ENCODE data around the gene RAD17. TPM values are rescaled to one million over a fixed set of nuclear protein-coding genes. Genes with fewer than 3 reads are reported as not detected.
"Not testable (repeated sequence)": the region's sequence is repeated elsewhere in the genome, so short reads cannot be mapped to it uniquely, and the experiment has no call there.

Gene RAD17
- total RNA-seq, 4 donors from 2014 or later, result 6.1 to 35.1 (median 15.1) TPM

DNA sequence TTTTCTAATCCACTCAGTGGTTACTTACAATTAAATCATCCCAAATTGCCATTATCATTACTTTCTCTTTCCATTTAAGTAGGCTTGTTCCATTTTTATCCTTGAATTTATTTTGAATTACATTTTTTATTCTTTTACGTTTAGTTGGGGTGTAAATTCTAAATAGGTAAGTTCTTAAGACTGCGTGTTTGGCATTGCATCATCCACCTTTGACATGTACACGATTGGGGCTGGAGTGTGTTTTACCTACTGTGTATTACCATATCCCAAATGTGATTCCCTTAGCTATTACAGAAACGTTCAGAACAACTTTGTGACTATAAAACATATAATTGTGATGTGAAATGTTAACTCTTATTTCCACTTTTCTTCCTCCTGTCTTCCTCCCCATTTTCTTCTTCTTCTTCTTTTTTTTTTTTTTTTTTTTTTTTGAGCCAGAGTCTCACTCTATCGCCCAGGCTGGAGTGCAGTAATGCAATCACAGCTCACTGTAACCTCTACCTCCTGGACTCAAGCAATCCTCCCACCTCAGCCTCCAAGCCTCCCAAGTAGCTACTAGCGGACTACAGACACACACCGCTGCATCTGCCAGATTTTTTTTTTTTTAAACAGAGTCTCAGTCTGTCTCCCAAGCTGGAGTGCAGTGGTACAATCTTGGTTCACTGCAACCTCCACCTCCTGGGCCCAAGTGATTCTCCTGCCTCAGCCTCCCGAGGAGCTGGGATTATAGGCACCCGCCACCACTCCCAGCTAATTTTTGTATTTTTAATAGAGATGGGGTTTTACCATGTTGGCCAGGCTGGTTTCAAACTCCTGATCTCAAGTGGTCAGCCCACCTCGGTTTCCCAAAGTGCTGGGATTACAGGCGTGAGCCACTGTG lies 62.0 kb downstream of the RAD17 start:
- no peaks in the 10 kb centered on the region for H3K4me1 ChIP-seq
- intact Hi-C loops (cut with DNase I; ENCODE audit: low total_unique reads), result no loop called here
- H3K27ac ChIP-seq, result no peak overlapping the region
- H3K4me3 ChIP-seq, result no peak overlapping the region
- no peak for TF ChIP-seq POLR2A (IDR thresholded peaks at IDR 0.05)
- TF ChIP-seq, protein P1, sequence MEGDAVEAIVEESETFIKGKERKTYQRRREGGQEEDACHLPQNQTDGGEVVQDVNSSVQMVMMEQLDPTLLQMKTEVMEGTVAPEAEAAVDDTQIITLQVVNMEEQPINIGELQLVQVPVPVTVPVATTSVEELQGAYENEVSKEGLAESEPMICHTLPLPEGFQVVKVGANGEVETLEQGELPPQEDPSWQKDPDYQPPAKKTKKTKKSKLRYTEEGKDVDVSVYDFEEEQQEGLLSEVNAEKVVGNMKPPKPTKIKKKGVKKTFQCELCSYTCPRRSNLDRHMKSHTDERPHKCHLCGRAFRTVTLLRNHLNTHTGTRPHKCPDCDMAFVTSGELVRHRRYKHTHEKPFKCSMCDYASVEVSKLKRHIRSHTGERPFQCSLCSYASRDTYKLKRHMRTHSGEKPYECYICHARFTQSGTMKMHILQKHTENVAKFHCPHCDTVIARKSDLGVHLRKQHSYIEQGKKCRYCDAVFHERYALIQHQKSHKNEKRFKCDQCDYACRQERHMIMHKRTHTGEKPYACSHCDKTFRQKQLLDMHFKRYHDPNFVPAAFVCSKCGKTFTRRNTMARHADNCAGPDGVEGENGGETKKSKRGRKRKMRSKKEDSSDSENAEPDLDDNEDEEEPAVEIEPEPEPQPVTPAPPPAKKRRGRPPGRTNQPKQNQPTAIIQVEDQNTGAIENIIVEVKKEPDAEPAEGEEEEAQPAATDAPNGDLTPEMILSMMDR (IDR thresholded peaks at IDR 0.05), result no peak
- no peaks in the 10 kb centered on the region for H3K27me3 ChIP-seq
- no peaks in the 10 kb centered on the region for H3K36me3 ChIP-seq
- H3K9me3 ChIP-seq, result no peaks in the 10 kb centered on the region
- no peak for DNase-seq

DNA sequence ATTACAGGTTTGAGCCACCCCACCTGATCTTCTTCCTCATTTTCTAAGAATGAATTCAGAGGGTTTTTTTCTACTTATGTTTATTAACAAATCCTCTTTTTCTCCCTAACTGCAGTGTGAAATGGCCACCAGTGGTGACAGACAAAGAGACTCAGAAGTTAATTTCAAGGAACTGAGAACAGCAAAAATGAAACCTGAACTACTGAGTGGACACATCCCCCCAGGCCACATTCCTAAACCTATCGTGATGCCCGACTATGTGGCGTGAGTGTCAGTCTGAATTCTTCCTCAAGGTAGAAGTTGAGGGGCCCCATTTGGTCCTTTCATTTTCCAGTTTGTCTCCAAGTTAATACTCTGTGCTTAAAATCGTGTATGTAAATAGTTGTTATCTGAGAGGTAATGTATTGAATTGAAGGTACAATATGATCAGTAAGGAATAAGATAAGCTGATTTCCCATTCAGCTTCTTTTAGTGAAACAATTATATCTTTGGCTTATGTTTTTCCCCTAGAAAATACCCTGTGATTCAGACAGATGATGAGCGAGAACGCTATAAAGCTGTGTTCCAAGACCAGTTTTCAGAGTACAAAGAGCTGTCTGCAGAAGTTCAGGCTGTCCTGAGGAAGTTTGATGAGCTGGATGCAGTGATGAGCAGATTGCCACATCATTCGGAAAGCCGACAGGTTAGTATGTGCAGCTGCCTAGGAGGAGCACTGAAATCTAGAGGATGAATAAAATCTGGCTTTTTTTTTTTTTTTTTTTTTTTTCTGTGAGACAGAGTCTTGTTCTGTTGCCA lies 63.0 kb downstream of the RAD17 start:
- Histone ChIP-seq H3K4me1 (no peaks in the 10 kb centered on the region), H3K27ac (no peak overlapping the region), H3K36me3 (no peaks in the 10 kb centered on the region), H3K9me3 (no peaks in the 10 kb centered on the region), H3K4me3 (no peak overlapping the region), H3K27me3 (no peaks in the 10 kb centered on the region)
- intact Hi-C loops (cut with DNase I; ENCODE audit: low total_unique reads), result no loop called here
- TF ChIP-seq, protein P1 (IDR thresholded peaks at IDR 0.05), result no peak
- TF ChIP-seq POLR2A (IDR thresholded peaks at IDR 0.05), result no peak
- no peak for DNase-seq

DNA sequence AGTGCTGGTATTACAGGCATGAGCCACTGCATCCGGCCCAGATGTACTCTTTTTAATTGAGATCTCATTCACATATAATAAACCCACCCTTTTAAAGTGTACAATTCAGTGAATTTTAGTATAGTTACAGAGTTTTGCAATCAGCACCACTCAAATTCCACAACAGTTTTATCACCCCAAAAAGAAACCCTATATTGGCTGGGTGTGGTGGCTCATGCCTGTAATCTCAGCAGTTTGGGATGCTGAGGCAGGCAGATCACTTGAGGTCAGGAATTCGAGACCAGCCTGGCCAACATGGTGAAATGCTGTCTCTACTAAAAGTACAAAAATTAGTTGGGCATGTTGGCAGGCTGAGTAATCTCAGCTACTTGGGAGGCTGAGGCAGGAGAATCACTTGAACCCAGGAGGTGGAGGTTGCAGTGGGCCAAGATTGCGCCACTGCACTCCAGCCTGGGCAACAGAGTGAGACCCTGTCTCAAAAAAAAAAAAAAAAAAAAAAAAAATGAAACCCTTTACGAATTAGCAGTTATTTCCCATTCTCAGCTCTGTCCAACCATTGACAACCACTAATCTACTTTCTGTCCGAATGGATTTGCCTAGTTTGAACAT lies 65.8 kb downstream of the RAD17 start:
- H3K27ac ChIP-seq; H3K36me3 ChIP-seq; H3K27me3 ChIP-seq; H3K4me3 ChIP-seq; DNase-seq; H3K4me1 ChIP-seq; intact Hi-C loops (cut with DNase I; ENCODE audit: low total_unique reads); H3K9me3 ChIP-seq: not testable (repeated sequence)

DNA sequence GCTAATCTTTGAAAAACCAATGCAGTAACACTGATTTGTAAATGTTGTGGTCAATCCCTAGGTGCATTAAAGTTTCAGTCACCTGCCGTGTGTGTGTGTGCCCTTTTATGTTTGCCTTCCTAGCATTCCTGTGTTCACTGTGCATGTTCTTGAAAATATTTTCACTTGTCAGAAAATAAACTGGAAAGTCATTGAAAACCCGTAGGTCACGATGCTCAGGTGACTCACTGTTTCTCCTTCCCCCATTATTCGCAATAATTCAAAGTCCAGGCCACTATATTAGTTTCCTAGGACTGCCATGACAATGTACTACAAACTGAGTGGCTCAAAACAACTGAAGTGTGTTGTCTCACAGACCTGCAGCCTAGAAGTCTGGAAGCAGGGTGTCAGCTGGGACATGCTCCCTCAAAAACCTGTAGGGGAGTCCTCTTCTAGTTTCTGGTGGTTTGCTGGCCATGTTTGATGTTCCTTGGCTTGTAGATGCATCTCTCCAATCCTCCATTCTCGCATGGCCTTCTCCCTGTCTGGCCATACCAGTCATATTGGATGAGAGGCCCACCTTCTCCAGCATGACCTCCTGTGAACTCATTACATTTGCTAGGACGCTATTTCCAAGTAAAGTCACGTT lies 74.6 kb downstream of the RAD17 start:
- no peaks in the 10 kb centered on the region for H3K4me1 ChIP-seq
- intact Hi-C loops (cut with DNase I; ENCODE audit: low total_unique reads), result no loop called here
- no peak overlapping the region for H3K4me3 ChIP-seq
- DNase-seq, result no peak
- H3K27ac ChIP-seq, result no peak overlapping the region
- H3K9me3 ChIP-seq, result no peaks in the 10 kb centered on the region
- TF ChIP-seq POLR2A (IDR thresholded peaks at IDR 0.05), result no peak
- TF ChIP-seq, protein P1 (IDR thresholded peaks at IDR 0.05), result no peak
- H3K36me3 ChIP-seq, result no peaks in the 10 kb centered on the region
- H3K27me3 ChIP-seq, result no peaks in the 10 kb centered on the region

DNA sequence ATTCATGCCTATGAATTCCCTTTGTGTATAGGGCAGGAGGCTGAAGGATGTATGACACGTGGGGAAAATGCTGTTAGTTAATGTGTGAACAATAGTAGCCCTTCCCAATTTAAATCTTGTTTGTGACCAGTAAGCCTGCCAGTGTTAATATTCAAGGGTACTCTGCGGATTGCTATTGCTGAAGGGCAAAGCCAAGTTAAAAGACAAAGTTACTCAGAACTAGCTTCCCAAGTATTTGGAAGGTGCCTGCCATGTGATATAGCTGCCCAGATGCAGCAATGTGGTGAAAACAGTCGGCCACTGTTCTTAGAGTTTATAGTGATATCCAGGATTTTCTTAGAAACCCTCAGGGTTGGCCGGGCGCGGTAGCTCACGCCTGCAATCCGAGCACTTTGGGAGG lies 79.9 kb downstream of the RAD17 start:
- no peak for DNase-seq
- TF ChIP-seq, protein P1 (IDR thresholded peaks at IDR 0.05), result no peak
- H3K27ac ChIP-seq, result no peak overlapping the region
- intact Hi-C loops (cut with DNase I; ENCODE audit: low total_unique reads), result no loop called here
- no peaks in the 10 kb centered on the region for H3K36me3 ChIP-seq
- H3K9me3 ChIP-seq, result no peaks in the 10 kb centered on the region
- no peaks in the 10 kb centered on the region for H3K27me3 ChIP-seq
- H3K4me1 ChIP-seq, result no peaks in the 10 kb centered on the region
- no peak overlapping the region for H3K4me3 ChIP-seq

Measured in uterus (tissue), 4 donors.